Epidermal melanocyte (primary cell): ENCODE results near the gene EI24.
"Not testable (repeated sequence)": the region's sequence is repeated elsewhere in the genome, so short reads cannot be mapped to it uniquely, and the experiment has no call there.

Experiments used
- DNase-seq: peaks from one replicate; pipeline ENCODE4 v3.0.0; 2011; ENCODE audit warnings: low spot score; ENCODE audit not compliant: insufficient read length

Gene EI24

GRCh38 chr11:125568970-125569914 lies at the start of gene EI24:
Gene EI24, plus strand, starts transcription at chr11:125569477. Its CDS starts 3,051 bp downstream, at chr11:125572528.
- peak; percentile 75 for DNase-seq

- no peak for DNase-seq
These were observed 49.1 kb upstream of the EI24 start for GRCh38 chr11:125519860-125520834.

- no peak for DNase-seq
These were observed 44.0 kb upstream of the EI24 start for GRCh38 chr11:125525303-125525702.

DNA sequence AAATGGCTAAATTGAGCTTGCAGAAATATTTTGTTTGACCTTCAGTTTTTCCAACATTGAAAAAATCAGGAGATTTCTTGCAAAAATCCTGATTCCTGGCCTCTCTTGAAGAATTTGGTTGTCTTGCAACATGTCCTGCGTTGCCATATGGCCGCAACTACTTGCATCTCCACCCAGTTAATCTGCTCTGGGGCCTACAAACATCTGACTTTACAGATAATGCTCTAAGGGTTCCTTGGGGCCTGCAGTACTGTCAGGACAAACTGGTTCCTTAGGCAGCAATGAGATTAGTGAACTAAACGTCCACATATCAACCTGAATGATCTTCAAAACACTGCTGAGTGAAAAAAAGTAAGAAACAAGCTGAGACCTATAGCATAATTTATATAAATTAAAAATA lies 36.6 kb upstream of the EI24 start:
- no peak for DNase-seq

GRCh38 chr11:125535585-125535984 lies 33.7 kb upstream of the EI24 start:
- DNase-seq: no peak

DNA sequence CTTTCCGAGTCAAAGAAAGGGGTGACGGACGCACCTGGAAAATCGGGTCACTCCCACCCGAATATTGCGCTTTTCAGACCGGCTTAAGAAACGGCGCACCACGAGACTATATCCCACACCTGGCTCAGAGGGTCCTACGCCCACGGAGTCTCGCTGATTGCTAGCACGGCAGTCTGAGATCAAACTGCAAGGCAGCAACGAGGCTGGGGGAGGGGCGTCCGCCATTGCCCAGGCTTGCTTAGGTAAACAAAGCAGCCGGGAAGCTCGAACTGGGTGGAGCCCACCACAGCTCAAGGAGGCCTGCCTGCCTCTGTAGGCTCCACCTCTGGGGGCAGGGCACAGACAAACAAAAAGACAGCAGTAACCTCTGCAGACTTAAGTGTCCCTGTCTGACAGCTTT lies 32.4 kb upstream of the EI24 start:
- not testable (repeated sequence) for DNase-seq

GRCh38 chr11:125542709-125543108 lies 26.6 kb upstream of the EI24 start:
- DNase-seq: no peak

GRCh38 chr11:125550780-125551179 lies 18.5 kb upstream of the EI24 start:
- DNase-seq: no peak

GRCh38 chr11:125551835-125552342 lies 17.4 kb upstream of the EI24 start:
- DNase-seq: no peak

GRCh38 chr11:125552927-125553326 lies 16.4 kb upstream of the EI24 start:
- no peak for DNase-seq

DNA sequence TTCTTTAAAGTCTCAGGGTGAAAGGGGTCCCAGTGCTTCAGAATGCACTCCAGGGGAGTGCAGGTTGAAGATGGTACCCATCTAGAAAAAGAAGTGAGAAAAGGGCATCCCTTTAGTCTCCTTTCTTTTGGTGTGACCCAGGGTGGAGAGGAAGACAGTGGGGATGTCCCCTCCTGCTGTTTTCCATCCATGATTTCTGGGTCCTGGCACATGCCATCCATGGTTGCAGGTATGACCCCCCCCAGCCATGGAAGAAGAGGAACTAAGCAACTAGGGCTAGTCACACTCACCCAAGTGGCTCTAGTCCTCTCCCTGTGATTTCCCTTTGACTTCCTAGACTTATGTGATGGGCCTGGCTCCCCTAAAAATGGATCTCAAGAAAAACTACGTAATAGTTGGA lies 15.9 kb upstream of the EI24 start:
- no peak for DNase-seq

DNA sequence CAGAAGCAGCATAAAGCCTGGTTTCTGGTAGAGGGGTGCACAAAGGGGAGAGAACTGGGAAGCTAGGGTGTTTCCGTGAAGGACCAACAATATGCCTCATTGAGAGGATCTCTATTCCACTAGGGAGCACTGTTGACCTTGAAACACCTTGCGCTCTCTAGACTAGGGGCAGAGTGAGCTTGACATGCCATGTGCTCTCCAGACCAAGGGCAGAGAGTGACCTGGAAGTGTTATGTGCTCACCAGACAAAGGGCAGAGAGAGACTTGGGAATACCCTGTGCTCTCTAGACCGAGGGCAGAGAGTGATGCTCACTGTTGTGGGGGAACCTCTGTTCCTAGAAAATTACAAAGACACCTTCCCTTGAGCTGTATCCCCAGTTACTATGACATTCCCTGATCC lies 15.2 kb upstream of the EI24 start:
- DNase-seq: no peak

DNA sequence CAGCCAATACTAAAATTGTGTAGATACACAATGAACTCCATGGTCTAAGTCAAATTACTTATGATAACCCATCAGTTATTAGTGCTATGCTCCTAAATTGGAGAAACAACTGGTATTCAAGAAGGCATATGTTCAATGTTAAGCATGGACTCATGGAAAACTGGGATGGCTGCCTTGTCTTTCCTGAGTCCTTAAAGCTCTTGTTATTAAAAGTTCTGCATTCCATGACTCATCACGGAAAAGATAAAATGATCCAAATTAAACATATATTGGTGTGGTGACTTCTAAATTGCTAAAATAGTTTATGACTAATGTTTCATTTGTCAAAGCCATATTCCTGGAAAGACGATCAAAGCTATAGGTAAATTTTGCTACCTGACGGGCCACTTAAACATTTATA lies 9.4 kb upstream of the EI24 start:
- no peak for DNase-seq

DNA sequence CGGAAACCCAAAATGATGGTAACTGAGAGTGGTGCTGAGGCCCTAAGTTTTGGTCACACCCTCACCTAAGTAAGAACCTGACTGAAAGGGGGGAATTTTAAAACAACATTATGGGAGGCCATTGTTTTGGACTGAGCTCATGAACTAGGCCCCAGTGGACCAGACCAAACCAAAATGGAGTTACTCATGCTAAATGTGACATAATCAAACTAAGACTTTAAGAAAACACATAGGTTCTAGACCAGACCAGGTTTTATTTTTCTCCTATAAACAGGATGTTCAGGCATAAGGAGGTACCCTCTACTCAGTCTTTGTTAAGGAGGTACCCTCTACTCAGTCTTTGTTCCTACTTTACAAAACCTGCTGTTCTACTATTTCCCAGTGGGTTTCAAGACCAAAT lies 7.4 kb upstream of the EI24 start:
- DNase-seq: no peak

GRCh38 chr11:125562430-125562829 lies 6.8 kb upstream of the EI24 start:
- DNase-seq: no peak

DNA sequence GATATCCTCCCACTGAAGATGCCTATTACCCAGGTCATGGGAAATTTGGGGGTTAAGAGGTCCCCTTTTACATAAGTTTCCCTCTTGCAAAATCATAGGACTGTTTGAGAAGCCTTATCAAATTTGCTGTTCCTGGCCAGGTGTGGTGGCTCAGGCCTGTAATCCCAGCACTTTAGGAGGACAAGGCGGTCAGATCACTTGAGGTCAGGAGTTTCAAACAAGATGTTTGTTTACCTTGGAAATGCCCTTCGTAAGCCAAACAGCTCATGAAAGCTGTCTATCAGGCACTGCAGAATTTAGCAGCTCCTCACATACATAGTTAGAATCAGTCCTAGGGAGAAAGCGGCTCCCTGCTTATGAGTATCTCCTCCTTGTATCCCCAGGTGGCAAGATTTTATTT lies 4.9 kb upstream of the EI24 start:
- no peak for DNase-seq

GRCh38 chr11:125566235-125566634 lies 3.0 kb upstream of the EI24 start:
- DNase-seq: no peak

- no peak for DNase-seq
These were observed 791 bp downstream of the EI24 start for GRCh38 chr11:125569915-125570621.

GRCh38 chr11:125570952-125571351 lies 1.7 kb downstream of the EI24 start:
- no peak for DNase-seq

GRCh38 chr11:125572916-125573315 lies 3.6 kb downstream of the EI24 start:
- DNase-seq: no peak

- not testable (repeated sequence) for DNase-seq
These were observed 7.9 kb downstream of the EI24 start for GRCh38 chr11:125577181-125577580.
